ENCODE data around the gene GRIN2C. TPM values are rescaled to one million over a fixed set of nuclear protein-coding genes. Genes with fewer than 3 reads are reported as not detected.

GRIN2C gene
- total and polyA plus RNA-seq, 9 of the 15 experiments (the other 6 are each of a cell fraction or from before 2014, with no cell fraction given), result under 0.01 to 0.33 (median 0.10) TPM; not detected in 2

GRCh38 chr17:74858672-74859458 is 820 bp downstream of the GRIN2C start (continued):
- no peak for TF ChIP-seq E2F1 (CRISPR knock-in tag; IDR thresholded peaks at IDR 0.05)
- no peak for TF ChIP-seq GATAD2B (IDR thresholded peaks at IDR 0.05; ENCODE audit: borderline replicate concordance)
- no peak for TF ChIP-seq NONO (IDR thresholded peaks at IDR 0.05; ENCODE audit: low read depth in 2 of 2, low read length in 1 of 2)
- TF ChIP-seq ZNF3 (CRISPR knock-in tag; IDR thresholded peaks at IDR 0.05), result no peak
- no peak for TF ChIP-seq ZNF449 (CRISPR knock-in tag; IDR thresholded peaks at IDR 0.05)

- 48% methylated on average over 4 of the region's 4 CpGs for WGBS (ENCODE audit: insufficient coverage, low coverage, missing lambda C conversion rate)
- no peaks in the 10 kb centered on the region for H3K79me2 ChIP-seq (ENCODE audit: control insufficient read depth, insufficient read depth, low read length)
- no peak overlapping the region for H3K27ac ChIP-seq (ENCODE audit: extremely low read depth, low read depth, low read length)
- ATAC-seq (no peak), FAIRE-seq (no peak), DNase-seq (ENCODE audit: extremely low read depth in 1 of 4, low spot score in 3 of 4) (no peak)
- H2AFZ ChIP-seq (ENCODE audit: low read depth, low read length), result no peak overlapping the region
- in situ Hi-C loops (cut with MboI), result loop anchor here (5.0 kb wide), 1 partner anchor 65 kb away; no protein-coding TSS in a partner anchor
- H3K27me3 ChIP-seq (ENCODE audit: control insufficient read depth in 2 of 2, insufficient read depth in 2 of 2, low read length in 2 of 2), result peaks cover 0 to 29% of the 10 kb centered on the region in 2 experiments; a peak in 2 of 5 replicates
- H3K4me3 ChIP-seq, result no peak overlapping the region
- H3K36me3 ChIP-seq (ENCODE audit: control insufficient read depth, insufficient read depth, low read length), result no peaks in the 10 kb centered on the region; the same call in 2 of the 3 replicates
- H3K4me1 ChIP-seq (replicated peaks in 1 of 2; ENCODE audit: control insufficient read depth in 2 of 2, insufficient read depth in 2 of 2, low read length in 2 of 2), result peaks cover 0 to 45% of the 10 kb centered on the region in 2 experiments; a peak in 2 of 5 replicates
- CTCF ChIA-PET (ENCODE audit: low intra/inter-chr PET ratio), result no interaction called here
- H3K9me1 ChIP-seq (ENCODE audit: control insufficient read depth, insufficient read depth, low read length), result no peaks in the 10 kb centered on the region
- H3K9ac ChIP-seq (ENCODE audit: insufficient read depth in 1 of 2, low read depth in 2 of 2, low read length in 2 of 2), result peak overlapping the region in 1 of 2 experiments; percentile 55; a peak in 1 of 4 replicates
- no TSS peak for BruUV-seq (replicated peaks)
- H4K20me1 ChIP-seq (replicated peaks; ENCODE audit: control insufficient read depth, insufficient read depth, low read length), result no peaks in the 10 kb centered on the region
- POLR2A ChIA-PET, result interaction anchor here (1.1 to 8.0 kb wide), 4 partner anchors 15 to 49 kb away, joined by 3 to 62 read pairs (median 3); partner anchors contain the start of gene FDXR
- H3K9me3 ChIP-seq (replicated peaks; ENCODE audit: control insufficient read depth, insufficient read depth, low read depth, low read length), result no peaks in the 10 kb centered on the region
- H3K4me2 ChIP-seq (ENCODE audit: insufficient read depth, low read length), result no peak overlapping the region
- intact Hi-C loops (cut with micrococcal nuclease), result no loop called here
- TF ChIP-seq ZNF174 (CRISPR knock-in tag; IDR thresholded peaks at IDR 0.05) (no peak), SLC30A9 (CRISPR knock-in tag; IDR thresholded peaks at IDR 0.05) (no peak), CCAR2 (IDR thresholded peaks at IDR 0.05; ENCODE audit: low read depth, low read length) (no peak), TARDBP (IDR thresholded peaks at IDR 0.05) (no peak), RNF2 (IDR thresholded peaks at IDR 0.05) (no peak), ZNF57 (CRISPR knock-in tag; IDR thresholded peaks at IDR 0.05) (no peak), ZHX1 (conservative IDR thresholded peaks at IDR 0.05; ENCODE audit: low read length) (no peak), KLF1 (tag; IDR thresholded peaks at IDR 0.05) (no peak), NRF1 (conservative IDR thresholded peaks at IDR 0.05 in 1 of 2, IDR thresholded peaks at IDR 0.05 in 1 of 2) (no peak), ZNF778 (CRISPR knock-in tag; IDR thresholded peaks at IDR 0.05) (no peak), MECOM (CRISPR knock-in tag; IDR thresholded peaks at IDR 0.05) (no peak), CHD2 (IDR thresholded peaks at IDR 0.05; ENCODE audit: low read depth, low read length) (no peak)
These were observed 2.5 kb downstream of the GRIN2C start for GRCh38 chr17:74857191-74857590.

Measured in K562 (cell line).